Measurements from ENCODE around the gene INO80E. TPM values are rescaled to one million over a fixed set of nuclear protein-coding genes. Genes with fewer than 3 reads are reported as not detected.

INO80E gene
- total and polyA plus RNA-seq, 2 donors (not counting 1 experiment from before 2014, with no cell fraction given) = 103 to 113 TPM

DNA sequence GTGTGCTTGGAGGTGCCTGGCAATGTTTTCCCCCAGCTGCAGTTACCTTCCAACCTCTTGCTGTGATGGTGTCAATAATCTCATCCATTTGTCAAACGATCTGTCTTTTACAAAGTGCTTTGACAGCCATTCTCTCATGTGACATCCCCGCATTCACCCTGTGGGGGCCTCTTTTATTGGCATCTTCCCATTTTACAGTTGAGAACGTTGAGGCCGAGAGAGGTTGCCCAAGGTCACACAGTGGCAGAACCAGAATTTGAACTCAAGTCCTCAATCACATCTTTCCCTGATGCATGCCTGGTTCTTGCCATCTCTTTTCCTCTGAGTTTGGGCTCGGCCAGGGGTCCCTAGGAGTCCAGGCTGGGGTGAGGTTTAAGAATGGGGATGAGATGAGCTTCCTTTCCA is 20.9 kb upstream of the INO80E start:
- peak overlapping the region; percentile 99 for H2AFZ ChIP-seq (ENCODE audit: insufficient read depth, low read depth, low read length, poor library complexity, severe bottlenecking)
- H3K36me3 ChIP-seq (replicated peaks in 1 of 2; ENCODE audit: control extremely low read depth in 1 of 2, control insufficient read depth in 1 of 2, extremely low read depth in 1 of 2, insufficient read depth in 2 of 2, low read length in 1 of 2) = peaks cover 2 to 26% of the 10 kb centered on the region in 2 experiments
- Mint-ChIP-seq H3K9me3 (ENCODE audit: insufficient read depth) (no peaks in the 10 kb centered on the region), H3K27me3 (no peaks in the 10 kb centered on the region), H3K4me1 (peaks cover 36% of the 10 kb centered on the region), H3K4me3 (peak overlapping the region; percentile 95), H3K27ac (peak overlapping the region; percentile 54)
- H3K79me2 ChIP-seq (ENCODE audit: control insufficient read depth, insufficient read depth, low read length) = peaks cover 41% of the 10 kb centered on the region
- 76% methylated on average over 4 of the region's 5 CpGs for WGBS (ENCODE audit: insufficient coverage)
- intact Hi-C loops (cut with micrococcal nuclease) = no loop called here
- H3K9me3 ChIP-seq (ENCODE audit: control extremely low read depth in 1 of 3, control insufficient read depth in 2 of 3, insufficient read depth in 1 of 3, low read length in 2 of 3) = no peaks in the 10 kb centered on the region
- peak overlapping the region; percentile 98 for H3K4me2 ChIP-seq (replicated peaks; ENCODE audit: low read depth, low read length, poor library complexity, severe bottlenecking)
- no peaks in the 10 kb centered on the region for H3K27me3 ChIP-seq (replicated peaks in 1 of 4; ENCODE audit: control extremely low read depth in 1 of 4, control insufficient read depth in 3 of 4, insufficient read depth in 4 of 4, low read length in 3 of 4)
- ATAC-seq (ENCODE audit: low read depth) (no peak), DNase-seq (no peak)
- POLR2A ChIA-PET = no interaction called here
- TF ChIP-seq CTCF (IDR thresholded peaks at IDR 0.05) = no peak
- peak overlapping the region in 4 of 5 experiments; percentile 28 to 100 (median 99) for H3K4me3 ChIP-seq (ENCODE audit: control extremely low read depth in 1 of 5, extremely low read depth in 1 of 5, insufficient read depth in 1 of 5, low read depth in 2 of 5, low read length in 4 of 5)
- CTCF ChIA-PET = interaction anchor here (0.6 to 1.3 kb wide), 5 partner anchors 10 to 284 kb away, joined by 3 to 4 read pairs (median 3); partner anchors contain the start of gene TMEM219
- peaks cover 16% of the 10 kb centered on the region for H4K20me1 ChIP-seq (ENCODE audit: control insufficient read depth, insufficient read depth, low read length, poor library complexity, severe bottlenecking)
- peak overlapping the region; percentile 90 for H3K9ac ChIP-seq (ENCODE audit: low read length)
- H3K27ac ChIP-seq (ENCODE audit: low read length in 2 of 2) = peak overlapping the region in 1 of 2 donors; percentile 15
- peaks cover 31 to 38% of the 10 kb centered on the region in 2 donors for H3K4me1 ChIP-seq (ENCODE audit: control insufficient read depth in 2 of 2, insufficient read depth in 2 of 2, low read length in 2 of 2)

DNA sequence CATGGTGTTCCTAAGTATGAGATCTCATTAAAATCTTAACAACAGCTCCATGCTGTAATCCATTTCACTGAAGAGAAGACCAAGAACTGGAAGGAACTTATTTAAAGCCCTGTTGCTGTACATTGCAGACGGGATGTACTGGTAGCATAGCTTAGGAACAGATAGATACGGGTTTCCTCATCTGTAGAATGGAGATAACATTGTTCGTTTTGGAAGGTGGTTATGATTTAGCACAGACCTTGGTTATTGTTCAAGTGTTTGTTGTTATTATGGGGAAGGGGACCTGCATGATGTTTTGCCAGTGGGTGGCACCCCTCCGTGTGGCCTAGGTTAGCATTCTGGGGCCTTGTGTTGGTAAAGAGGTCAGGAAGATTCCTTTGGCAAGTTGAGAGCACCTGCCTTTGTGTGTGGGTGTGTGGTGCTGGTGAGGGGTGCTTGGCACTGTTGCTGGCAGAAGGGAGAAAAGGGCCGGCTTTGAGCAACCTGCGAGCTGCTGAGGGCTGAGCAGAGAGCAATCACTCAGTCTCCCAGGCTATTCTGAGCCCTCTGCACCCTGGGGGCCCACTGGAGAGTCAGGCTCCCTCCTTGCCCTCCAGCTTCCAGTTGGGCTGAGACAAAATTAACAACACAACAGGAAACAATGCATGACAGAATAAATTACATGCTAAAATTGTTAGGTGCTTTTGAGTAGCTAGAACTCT is 20.1 kb upstream of the INO80E start:
- Histone ChIP-seq H3K79me2 (ENCODE audit: control insufficient read depth, insufficient read depth, low read length) (peaks cover 41% of the 10 kb centered on the region), H3K9ac (ENCODE audit: low read length) (no peak overlapping the region), H3K27ac (ENCODE audit: low read length in 2 of 2) (peak overlapping the region in 1 of 2 donors; percentile 15), H4K20me1 (ENCODE audit: control insufficient read depth, insufficient read depth, low read length, poor library complexity, severe bottlenecking) (peaks cover 16% of the 10 kb centered on the region), H3K4me3 (ENCODE audit: control extremely low read depth in 1 of 5, extremely low read depth in 1 of 5, insufficient read depth in 1 of 5, low read depth in 2 of 5, low read length in 4 of 5) (no peak overlapping the region), H2AFZ (ENCODE audit: insufficient read depth, low read depth, low read length, poor library complexity, severe bottlenecking) (no peak overlapping the region), H3K4me1 (ENCODE audit: control insufficient read depth in 2 of 2, insufficient read depth in 2 of 2, low read length in 2 of 2) (peaks cover 31 to 38% of the 10 kb centered on the region in 2 donors), H3K4me2 (replicated peaks; ENCODE audit: low read depth, low read length, poor library complexity, severe bottlenecking) (peak overlapping the region; percentile 98), H3K9me3 (ENCODE audit: control extremely low read depth in 1 of 3, control insufficient read depth in 2 of 3, insufficient read depth in 1 of 3, low read length in 2 of 3) (no peaks in the 10 kb centered on the region), H3K36me3 (replicated peaks in 1 of 2; ENCODE audit: control extremely low read depth in 1 of 2, control insufficient read depth in 1 of 2, extremely low read depth in 1 of 2, insufficient read depth in 2 of 2, low read length in 1 of 2) (peaks cover 2 to 32% of the 10 kb centered on the region in 2 experiments), H3K27me3 (replicated peaks in 1 of 4; ENCODE audit: control extremely low read depth in 1 of 4, control insufficient read depth in 3 of 4, insufficient read depth in 4 of 4, low read length in 3 of 4) (no peaks in the 10 kb centered on the region)
- peak overlapping the region; percentile 50 for H3K27ac Mint-ChIP-seq
- no peak for ATAC-seq (ENCODE audit: low read depth)
- no peak for DNase-seq
- H3K27me3 Mint-ChIP-seq = no peaks in the 10 kb centered on the region
- ChIA-PET POLR2A (no interaction called here), CTCF (interaction anchor here (0.6 to 1.3 kb wide), 4 partner anchors 10 to 285 kb away, joined by 3 to 4 read pairs (median 4); no protein-coding TSS in a partner anchor)
- peak overlapping the region; percentile 95 for H3K4me3 Mint-ChIP-seq
- peaks cover 36% of the 10 kb centered on the region for H3K4me1 Mint-ChIP-seq
- 17% methylated on average over 6 of the region's 6 CpGs for WGBS (ENCODE audit: insufficient coverage)
- no peaks in the 10 kb centered on the region for H3K9me3 Mint-ChIP-seq (ENCODE audit: insufficient read depth)
- intact Hi-C loops (cut with micrococcal nuclease) = no loop called here
- TF ChIP-seq CTCF (IDR thresholded peaks at IDR 0.05) (no peak), EZH2 (IDR thresholded peaks at IDR 0.05; ENCODE audit: borderline replicate concordance, insufficient read depth, low read depth, low read length, poor library complexity, severe bottlenecking) (no peak)
